HG03460 (cell line): Measurements from ENCODE around the gene DAPK1.

Experiments
- ATAC-seq: cut with Tn5 transposase; IDR thresholded peaks from one replicate; pipeline ENCODE4 v1.9.1; 2021; ENCODE audit not compliant: unreplicated experiment

Gene DAPK1

DNA sequence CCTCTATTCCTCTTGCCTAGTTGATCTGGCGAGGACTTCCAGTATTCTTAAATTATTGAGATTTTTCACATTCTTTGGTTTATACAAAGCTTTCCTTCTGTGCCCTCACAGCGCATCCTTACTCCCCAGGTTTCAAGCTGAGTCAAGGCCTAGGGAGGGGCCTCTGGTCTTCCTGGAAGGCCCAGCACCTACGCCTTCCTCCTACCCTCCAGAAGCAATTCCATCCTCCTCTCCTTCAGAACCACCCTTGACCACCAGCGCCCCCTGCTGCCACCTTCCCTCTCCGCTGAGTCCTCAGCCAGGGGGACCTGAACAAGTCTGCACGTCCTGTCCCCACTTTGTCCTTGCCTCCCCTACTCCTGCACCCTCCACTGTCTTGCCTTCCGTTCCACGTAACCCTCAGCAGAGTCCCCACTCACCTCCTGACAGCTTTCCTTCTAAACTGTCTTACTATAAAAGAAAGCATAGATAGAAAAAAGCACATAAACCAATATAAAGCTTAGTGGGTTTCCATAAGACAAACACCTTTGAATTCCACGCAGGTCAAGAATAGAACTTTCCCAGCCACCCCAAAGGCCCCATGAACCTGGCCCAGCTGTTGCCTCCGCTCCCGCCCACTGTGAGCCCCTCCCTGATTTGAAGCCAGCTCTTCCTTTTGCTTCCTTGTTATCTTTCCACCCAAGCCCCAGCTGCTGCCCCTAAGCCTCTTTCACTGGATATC, 165.3 kb downstream of the DAPK1 start:
- no peak for ATAC-seq

DNA sequence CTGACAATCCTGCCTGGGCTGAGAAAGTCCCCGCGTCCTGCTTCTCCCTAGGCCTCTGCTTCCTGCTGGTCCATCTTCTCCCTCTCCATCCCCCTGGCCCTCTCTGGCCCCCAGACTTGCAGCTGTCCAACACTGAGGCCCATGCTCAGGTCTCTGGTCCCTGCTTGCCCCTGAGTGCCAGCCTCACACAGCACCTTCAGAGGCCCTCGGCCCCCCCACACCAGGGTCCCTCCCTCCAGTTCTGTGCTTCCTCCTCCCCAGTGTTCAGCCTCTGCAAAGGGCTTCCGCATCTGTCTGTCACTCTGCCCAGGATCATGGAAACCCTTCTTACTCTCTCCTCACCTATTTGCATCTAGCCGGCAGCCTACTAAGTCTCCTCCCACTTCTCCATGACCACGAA, 165.9 kb downstream of the DAPK1 start:
- ATAC-seq: no peak

DNA sequence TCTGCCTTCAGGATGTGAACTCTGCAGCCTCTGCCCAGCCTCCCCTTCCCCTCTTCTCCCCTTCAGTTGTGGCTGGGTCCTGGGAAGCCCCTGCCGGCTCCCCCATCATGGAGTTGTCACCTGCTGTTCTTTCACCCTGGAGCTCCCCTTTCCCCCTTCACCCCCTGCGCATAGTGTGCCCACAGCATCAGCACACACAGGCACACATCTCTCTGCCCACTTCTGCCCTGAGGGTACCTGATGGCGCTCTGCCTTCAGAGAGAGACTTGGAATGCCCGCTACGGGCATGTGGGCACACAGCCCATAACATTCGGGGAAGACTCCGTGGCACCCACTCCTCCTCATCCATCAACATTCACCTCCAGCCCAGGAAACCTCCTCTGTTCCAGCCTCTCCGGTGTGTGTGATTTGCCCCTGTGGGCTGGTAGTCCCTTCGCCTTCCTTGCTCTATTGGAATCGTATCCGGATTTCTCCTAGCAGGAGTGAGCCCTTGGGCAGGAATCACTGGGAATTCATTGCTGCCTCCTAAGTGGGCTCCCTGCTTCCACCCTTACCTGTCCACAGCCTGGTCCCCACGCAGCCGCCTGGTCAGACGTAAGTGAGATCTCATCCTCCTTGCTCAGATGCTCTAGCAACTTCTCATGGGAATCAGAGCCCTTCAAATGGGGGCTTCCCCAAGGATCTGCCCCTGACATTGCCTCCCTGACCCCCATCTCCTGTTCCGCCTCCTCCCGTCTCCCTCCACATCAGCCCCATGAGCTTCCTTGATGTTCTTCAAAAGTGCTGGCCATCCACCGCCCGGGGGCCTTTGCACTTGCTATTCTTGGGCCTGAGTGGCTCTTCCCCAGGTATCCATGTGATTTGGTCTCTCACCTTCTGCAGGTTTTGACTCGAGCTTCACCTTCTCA, 166.7 kb downstream of the DAPK1 start:
- ATAC-seq: no peak

DNA sequence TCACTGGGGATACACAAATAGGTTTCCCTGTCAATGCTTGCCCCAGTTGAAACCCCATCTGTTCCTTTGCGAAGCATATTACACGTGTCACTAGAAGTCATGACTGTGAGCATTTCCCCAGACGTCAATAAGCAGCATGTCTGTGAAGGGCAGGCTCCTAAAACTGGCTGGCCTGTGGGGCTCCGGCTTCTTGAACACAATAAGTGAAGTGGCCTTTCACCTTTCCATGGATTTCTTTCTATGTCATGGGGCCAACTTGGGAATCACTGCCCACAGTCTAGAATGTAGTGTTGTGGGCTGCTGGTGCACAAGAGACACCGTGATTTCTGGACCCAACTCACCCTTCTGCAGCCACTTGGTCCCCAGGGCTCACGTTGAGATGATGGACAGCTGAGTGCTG, 167.8 kb downstream of the DAPK1 start:
- ATAC-seq: no peak

DNA sequence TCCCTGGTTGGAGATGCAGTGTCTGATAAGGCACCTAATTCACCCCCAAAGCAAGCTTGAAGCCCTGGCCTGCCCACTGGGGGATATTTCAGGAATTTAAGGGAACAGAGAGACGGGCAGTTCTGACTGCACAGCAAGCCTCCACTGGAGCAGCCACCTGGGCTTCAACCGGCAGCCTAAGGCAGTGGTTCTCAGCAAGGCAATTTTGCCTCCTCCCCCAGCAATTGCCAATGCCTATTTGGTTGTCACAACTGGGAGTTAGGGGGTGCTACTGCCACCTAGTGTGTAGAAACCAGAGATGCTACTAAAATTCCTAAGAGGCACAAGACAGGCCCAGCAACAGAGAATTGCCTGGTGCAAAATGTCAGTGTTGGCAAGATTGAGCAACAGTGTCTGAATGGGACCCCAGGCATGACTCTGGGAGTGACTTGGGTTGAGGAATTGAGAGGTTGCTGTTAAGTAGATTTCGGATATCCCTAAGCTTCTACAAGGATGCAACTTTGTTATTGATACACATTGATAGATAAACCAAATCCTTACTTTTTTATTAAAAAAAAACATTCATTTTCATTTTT, 169.6 kb downstream of the DAPK1 start:
- ATAC-seq: no peak

DNA sequence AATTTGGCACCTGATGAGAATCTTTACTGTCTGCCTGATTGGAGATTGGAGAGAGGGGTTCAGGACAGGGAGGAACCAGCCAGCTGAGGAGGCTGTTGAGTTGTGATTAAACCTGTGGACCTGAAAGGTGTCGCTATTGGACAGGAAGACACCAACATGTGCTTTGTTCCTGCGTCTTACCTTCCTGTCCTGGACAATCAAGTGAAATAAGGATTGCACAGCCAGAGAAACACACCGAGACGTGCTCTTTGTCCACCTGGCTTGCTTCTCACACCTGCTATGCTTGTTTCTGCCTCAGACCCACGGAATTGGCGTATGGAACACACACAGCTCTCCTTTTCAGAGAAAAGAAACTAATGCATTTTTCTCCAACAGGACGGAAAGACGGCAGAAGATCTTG, 170.6 kb downstream of the DAPK1 start:
- ATAC-seq: no peak

DNA sequence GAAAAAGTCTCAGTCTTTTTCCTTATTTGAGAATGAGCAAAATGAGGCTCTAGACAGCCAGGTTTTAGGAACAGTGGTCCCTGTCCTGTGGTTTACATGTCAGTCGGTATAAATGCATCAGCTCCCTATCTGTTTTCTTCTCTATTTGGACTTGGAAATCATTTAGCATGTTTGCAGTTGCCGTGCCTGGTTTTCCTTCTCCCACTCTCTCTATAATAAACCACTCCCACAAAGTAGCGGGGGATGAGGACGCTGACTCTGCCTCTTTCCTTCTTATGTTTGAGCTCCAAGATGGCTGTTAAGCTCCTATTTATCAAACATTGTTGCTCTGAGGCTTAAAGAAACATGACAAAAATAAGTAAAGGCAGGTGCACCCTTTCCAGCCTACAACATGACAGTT, 171.1 kb downstream of the DAPK1 start:
- ATAC-seq: no peak

DNA sequence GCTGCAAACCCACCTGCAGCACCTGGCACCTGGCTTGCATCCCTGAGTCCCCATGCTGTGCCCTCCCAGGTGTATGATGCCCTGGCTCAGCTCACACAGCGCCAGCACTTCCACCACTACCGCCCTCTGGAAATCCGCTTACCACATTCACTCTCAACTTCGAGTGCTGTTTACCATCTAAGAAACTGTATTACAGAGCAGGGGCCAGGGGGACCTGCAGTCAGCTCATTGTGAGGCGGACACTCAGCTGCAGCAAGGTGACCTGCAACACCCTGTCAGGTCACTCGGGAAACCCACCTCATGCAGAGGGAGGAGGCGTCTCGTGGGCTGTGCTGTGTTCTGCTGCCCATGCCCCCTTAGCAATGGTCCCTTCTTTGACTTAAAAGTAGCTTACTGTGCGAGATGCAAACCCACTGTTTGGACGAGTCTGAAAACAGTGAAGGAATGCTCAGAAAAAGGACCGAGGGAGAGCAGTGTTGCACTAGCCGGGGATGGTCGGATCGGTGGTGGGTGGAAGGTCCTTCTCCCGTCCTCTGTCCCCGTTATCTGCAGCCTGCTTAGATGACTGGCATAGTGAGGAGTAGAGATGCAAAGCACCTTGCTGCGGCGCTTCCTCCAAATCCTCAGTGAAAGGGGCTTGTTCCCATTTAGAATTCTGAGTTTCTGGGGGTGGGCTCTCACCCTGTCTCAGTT, 173.1 kb downstream of the DAPK1 start:
- ATAC-seq: no peak

DNA sequence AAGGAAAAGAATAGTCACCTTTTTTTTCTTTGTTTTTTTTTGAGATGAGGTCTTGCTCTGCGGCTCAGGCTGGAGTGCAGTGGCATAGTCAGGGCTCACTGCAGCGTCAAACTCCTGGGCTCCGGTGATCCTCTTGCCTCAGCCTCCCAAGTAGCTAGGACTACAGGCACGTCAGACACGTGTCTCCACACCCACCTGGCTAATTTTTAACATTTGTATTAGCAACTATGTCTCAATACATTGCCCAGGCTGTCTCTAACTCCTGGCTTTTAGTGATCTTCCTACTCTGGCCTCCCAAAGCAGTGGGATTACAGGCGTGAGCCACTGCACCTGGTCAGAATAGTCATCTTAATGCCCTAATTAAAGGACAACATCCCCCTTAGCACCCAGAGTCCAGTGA, 173.8 kb downstream of the DAPK1 start:
- ATAC-seq: no peak

DNA sequence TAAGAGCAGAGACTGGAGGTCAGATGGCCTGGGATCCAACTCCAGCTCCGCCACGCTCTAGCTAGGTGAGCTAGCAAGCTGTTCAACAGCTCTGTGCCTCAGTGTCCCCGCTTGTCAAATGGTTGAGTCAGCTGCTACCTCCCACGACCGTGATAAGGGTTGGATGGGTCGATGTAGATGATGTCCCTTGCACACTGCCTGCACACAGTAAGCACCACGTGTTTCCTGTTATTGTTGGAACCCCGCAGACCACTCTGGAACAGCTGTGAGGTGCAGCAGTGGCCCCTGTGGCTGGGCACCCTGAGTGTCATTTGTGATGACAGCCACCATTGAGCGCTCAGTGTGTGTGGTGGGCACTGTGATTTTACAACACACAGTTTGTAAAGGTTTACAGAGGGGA, 174.3 kb downstream of the DAPK1 start:
- no peak for ATAC-seq

DNA sequence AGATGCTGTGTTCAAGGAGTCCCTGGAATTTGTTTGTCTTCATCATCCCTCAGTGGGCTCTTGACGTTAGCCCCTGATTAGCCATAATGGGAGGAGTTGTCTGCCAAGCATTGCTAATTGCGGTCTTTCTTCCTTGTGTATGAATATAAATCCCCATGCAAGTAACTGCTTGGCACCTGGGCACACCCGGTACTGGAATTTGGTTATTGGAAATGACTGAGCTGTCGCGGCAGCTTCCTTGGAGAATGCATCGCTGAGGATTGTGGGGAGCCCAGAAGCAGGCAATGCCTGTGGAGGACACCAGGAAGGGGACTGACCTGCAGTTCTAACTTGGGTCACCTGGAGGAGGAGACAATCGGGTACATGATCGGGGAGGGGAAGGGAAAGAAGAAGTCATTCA, 174.9 kb downstream of the DAPK1 start:
- no peak for ATAC-seq

DNA sequence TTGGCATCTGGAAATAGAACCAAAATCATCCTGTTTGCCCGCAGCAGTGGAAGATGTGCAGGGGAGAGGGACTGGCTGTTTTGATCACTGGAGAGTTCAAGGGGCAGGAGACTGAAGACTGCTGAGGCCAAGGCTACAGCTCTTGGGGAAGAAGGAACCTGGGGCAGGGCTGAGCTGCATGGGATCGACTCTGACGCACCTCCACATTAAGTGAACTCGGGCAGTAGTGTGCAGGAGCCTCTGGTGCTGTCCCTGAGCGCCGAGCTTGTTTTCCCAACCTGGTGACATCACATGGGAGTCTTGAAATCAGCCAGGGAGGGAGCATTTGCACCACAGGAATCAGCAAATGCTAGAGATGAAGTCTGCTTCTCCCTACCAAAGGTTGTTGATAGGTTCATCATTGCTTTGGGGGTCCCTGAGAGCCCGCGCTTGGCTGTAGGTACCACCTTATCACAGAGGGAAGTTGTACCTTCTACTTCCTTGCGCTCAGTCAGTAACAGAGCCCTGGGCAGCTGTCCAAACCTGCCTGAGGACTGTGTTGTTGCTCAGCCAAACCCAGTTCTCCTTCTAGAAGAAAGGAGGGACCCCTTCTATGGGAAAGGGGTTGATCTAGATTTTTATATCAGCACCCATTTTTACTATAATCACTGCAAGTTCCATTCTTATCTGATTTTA, 175.9 kb downstream of the DAPK1 start:
- no peak for ATAC-seq

DNA sequence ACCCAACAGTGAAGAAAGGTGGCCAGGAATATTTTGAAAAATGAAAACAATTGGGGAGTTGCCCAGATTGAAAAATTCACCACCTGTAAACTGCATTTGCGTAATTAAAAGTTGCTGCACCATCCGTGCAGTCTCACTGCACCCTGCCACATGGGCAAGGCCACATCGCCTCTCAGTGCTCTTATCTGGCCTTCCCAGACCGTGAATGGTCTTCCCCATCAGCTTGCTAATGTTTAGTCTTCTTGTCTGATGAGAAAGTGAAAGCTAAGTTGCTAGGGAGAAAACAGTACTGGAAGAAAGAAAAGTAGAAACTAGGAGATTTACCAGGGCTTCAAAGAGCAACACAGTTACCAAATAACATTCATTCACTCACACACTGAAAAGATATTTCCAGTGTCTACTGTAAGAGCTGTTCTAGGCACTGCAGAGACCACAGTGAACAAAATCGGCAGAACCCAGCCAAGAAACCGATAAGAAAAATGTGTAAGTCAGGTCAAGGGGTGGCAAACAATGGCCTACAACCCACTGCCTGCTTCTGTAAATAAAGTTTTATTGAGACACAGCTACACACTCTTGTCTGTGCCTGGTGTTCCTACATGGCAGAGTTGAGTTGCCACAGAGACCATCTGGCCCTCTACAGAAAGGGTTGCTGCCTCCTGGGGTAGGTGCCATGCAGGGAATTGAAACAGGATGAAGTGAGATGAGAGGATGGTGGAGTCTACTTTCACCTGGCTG, 177.1 kb downstream of the DAPK1 start:
- no peak for ATAC-seq

DNA sequence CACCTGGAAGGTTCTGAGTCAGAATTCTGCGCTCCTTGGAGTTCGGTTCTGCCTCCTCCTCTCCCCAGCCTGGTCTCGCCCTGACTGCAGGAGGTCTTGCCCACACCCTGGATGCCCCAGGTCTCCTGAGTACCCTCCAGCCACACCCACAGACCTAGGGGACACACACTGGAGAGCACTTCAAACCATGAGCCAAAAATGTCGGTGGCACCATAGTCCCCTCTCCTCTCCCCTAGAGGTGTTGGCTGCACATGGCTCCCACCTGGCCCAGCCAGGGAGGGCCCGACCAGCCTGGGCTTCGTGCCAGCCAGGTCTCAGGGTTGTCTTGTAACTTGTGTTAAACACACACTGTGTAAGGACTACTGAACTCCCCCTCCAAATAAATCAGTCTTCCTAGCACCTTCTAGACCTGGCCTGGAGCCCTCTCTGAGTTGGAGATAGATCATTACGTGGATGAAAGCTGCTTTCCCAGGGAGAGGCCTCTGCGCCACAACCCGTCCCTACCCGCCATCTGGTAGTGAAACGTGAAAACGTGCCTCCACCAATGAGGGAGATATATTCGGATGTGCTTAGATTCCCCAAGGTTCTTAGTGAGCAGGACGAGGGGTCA, 178.3 kb downstream of the DAPK1 start:
- ATAC-seq: no peak

DNA sequence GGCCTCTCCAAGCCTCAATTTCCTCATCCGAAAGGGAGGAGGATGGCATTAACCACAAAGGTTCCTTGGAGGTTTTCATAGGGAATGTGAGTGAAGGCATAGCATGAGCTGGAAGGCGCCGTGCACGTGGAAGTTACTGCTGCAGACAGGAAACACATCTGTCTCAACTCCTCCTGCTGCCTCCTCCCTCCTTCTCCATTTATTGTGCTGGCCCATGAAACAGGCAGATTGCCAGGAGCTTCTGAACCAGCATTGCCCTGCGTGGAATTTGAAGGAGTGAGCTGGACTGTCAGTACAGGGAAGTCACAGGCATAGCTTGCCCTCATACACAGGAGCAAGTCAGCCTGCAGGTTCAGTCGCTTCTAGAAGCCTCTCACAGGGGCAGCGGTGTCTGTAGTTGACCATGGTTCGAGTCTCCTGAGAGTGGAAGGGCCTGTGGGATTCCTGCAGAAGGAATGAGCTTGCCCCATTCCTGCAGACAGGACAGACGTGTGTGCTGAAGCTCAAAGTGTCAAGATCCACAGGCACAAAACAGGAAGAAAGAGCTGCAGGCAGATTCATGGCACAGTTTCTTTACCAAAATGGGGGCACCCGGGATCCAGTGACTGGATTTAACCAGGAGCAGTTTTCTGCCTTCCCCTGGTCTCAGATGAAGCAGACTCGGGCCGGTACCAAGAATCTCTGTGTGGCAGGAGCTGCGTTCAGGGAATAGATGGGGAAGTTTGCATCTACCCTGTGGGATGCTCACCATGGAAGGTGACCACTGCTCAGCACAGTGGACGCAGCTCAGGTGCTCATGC, 179.5 kb downstream of the DAPK1 start:
- ATAC-seq: no peak

DNA sequence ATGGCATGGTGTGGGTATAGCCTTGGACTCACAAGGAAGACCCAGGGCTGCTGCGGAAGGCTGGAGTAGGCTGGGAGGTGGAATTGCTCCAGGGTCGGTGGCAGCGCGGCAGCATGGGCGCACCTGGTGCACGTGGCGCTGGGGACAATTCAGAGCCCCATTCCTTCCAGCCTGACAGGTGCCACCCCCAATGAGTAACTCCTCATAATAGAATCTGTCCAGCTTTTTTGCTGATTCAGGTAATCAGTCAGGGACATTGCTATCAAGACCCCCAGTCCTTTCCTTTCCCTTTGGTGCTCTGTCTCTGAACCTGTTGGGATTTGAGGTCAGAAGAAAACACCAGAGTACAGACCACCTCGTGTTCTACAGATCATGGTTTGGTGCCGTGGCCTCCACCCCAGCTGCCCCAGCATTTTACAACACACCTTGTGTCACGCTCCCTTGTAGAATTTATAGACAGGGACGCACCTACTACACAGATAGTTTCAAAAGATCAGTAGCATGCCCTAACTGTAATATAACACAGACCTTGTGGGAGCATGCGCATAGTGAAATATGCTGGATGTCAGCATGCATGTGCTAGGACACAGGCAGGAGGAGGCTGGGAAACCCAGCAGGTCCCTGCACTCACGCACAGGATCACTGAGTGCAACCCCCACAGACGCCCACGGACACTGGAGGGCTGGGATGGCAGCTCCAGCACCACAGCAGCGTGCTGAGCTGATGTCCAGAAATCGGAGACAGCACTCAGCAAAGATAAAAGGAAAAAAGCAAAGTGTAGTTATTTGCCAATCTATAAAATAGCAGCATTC, 180.3 kb downstream of the DAPK1 start:
- ATAC-seq: no peak

DNA sequence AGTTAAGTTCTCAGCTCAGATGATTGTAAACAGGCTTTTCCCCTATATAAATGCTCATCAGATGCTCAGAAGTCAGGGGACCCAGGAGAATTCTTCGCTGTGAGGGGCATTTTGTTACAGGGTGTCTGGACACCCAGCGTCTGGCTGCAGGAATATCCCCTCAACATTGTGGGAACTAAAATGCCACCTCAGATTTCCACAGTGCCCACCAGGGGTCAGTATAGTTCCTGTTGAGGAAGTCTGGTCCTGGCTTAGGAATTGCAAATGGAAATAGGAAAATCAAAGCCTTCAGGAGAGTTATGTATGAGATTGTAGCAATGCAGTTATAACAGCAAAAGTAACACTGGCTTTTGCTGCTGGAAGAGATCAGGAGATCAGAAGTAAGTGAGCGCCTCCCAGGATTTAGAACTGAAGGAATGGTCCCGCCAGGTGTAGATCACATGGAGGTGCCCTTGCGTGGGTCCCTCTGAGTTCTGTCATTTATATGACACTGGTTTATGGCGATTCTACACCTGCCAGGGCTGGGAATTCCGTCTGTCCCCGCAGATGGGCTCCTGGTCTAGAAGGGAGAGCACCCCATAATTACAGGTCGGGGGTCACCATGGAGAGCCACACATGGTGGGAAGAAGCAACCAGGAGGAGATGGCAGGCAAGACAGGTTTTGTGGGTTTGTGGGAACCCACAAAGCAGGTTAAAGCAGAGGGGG, 181.1 kb downstream of the DAPK1 start:
- ATAC-seq: no peak
